OCI-M2 (cell line): ENCODE data around the gene AGBL4.

Experiments
- DNase-seq: peaks from one replicate; lab custom pipeline; 2025; ENCODE audit not compliant: unreplicated experiment; lab: John Stamatoyannopoulos, UW

AGBL4 gene

GRCh38 chr1:48851638-48852037 is 1172.1 kb downstream of the AGBL4 start:
- DNase-seq: no peak

- no peak for DNase-seq
Measured at GRCh38 chr1:48848035-48848434, 1175.7 kb downstream of the AGBL4 start.

GRCh38 chr1:48846441-48846840 is 1177.3 kb downstream of the AGBL4 start:
- DNase-seq: no peak

GRCh38 chr1:48844187-48844586 is 1179.6 kb downstream of the AGBL4 start:
- DNase-seq: no peak

- DNase-seq: no peak
Measured at GRCh38 chr1:48841966-48842365, 1181.8 kb downstream of the AGBL4 start.

GRCh38 chr1:48841461-48841860 is 1182.3 kb downstream of the AGBL4 start:
- no peak for DNase-seq

- no peak for DNase-seq
Measured at GRCh38 chr1:48831120-48831978, 1192.4 kb downstream of the AGBL4 start.

- DNase-seq: no peak
Measured at GRCh38 chr1:48830715-48831114, 1193.0 kb downstream of the AGBL4 start.

GRCh38 chr1:48829446-48829845 is 1194.3 kb downstream of the AGBL4 start:
- no peak for DNase-seq

- no peak for DNase-seq
Measured at GRCh38 chr1:48823168-48823567, 1200.6 kb downstream of the AGBL4 start.

GRCh38 chr1:48820491-48820890 is 1203.3 kb downstream of the AGBL4 start:
- DNase-seq: no peak

- no peak for DNase-seq
Measured at GRCh38 chr1:48817505-48818114, 1206.1 kb downstream of the AGBL4 start.

- DNase-seq: no peak
Measured at GRCh38 chr1:48810740-48811139, 1213.0 kb downstream of the AGBL4 start.

GRCh38 chr1:48808496-48808895 is 1215.3 kb downstream of the AGBL4 start:
- no peak for DNase-seq

- DNase-seq: no peak
Measured at GRCh38 chr1:48807554-48808260, 1216.0 kb downstream of the AGBL4 start.

- DNase-seq: no peak
Measured at GRCh38 chr1:48803474-48803873, 1220.3 kb downstream of the AGBL4 start.

GRCh38 chr1:48794816-48795215 is 1228.9 kb downstream of the AGBL4 start:
- no peak for DNase-seq

- DNase-seq: no peak
Measured at GRCh38 chr1:48793863-48794262, 1229.9 kb downstream of the AGBL4 start.

GRCh38 chr1:48792961-48793360 is 1230.8 kb downstream of the AGBL4 start:
- DNase-seq: no peak

GRCh38 chr1:48790397-48790796 is 1233.4 kb downstream of the AGBL4 start:
- no peak for DNase-seq

GRCh38 chr1:48789903-48790302 is 1233.9 kb downstream of the AGBL4 start:
- DNase-seq: no peak

- no peak for DNase-seq
Measured at GRCh38 chr1:48785869-48786268, 1237.9 kb downstream of the AGBL4 start.
